RWPE2 (cell line): ENCODE results near the gene SLC18A3.

Source experiments
- ATAC-seq: fragments of 200-7000 bp; cut with Tn5 transposase; 3 replicates; pipeline ENCODE4 v1.9.1; 2021; ENCODE audit warnings: low read depth
- DNase-seq: peaks from one replicate; pipeline ENCODE4 v3.0.0-alpha.2; 2020; ENCODE audit warnings: low spot score
- H3K27ac ChIP-seq: fragments of 450-650 bp; 2 replicates; pipeline ENCODE4 v1.5.1; 2017; ENCODE audit warnings: mild to moderate bottlenecking; ENCODE audit not compliant: poor library complexity, severe bottlenecking
- H3K27me3 ChIP-seq: fragments of 250-450 bp; sonication (Bioruptor Pico); 2 replicates; pipeline ENCODE4 v1.5.1; 2021; ENCODE audit warnings: mild to moderate bottlenecking, moderate library complexity; ENCODE audit not compliant: insufficient read depth, poor library complexity, severe bottlenecking
- H3K36me3 ChIP-seq: fragments of 250-450 bp; sonication (Bioruptor Pico); 2 replicates; pipeline ENCODE4 v1.5.1; 2020; ENCODE audit warnings: low read depth, mild to moderate bottlenecking, moderate library complexity
- H3K4me1 ChIP-seq: fragments of 250-450 bp; sonication (Bioruptor Pico); 2 replicates; pipeline ENCODE4 v1.5.1; 2021; ENCODE audit warnings: mild to moderate bottlenecking, moderate library complexity; ENCODE audit not compliant: insufficient read depth, poor library complexity, severe bottlenecking
- H3K4me3 ChIP-seq: fragments of 250-450 bp; sonication (Bioruptor Pico); 2 replicates; pipeline ENCODE4 v1.5.1; 2021; ENCODE audit warnings: mild to moderate bottlenecking, moderate library complexity; ENCODE audit not compliant: severe bottlenecking
- H3K9me3 ChIP-seq: fragments of 250-450 bp; sonication (Bioruptor Pico); 2 replicates; pipeline ENCODE4 v1.5.1; 2021; ENCODE audit warnings: mild to moderate bottlenecking, moderate library complexity; ENCODE audit not compliant: severe bottlenecking
- CTCF ChIP-seq: fragments of 450-650 bp; IDR thresholded peaks from one replicate; pipeline ENCODE4 v1.5.1; 2017; ENCODE audit warnings: mild to moderate bottlenecking, moderate library complexity; ENCODE audit not compliant: poor library complexity, severe bottlenecking

SLC18A3 gene

GRCh38 chr10:49647554-49647953 is 37.4 kb downstream of the SLC18A3 start:
- no peak for ATAC-seq
- Histone ChIP-seq H3K36me3 (no peaks in the 10 kb centered on the region), H3K27me3 (no peaks in the 10 kb centered on the region), H3K4me3 (no peak overlapping the region), H3K27ac (no peak overlapping the region), H3K9me3 (no peaks in the 10 kb centered on the region), H3K4me1 (no peaks in the 10 kb centered on the region)
- TF ChIP-seq CTCF = no peak
- no peak for DNase-seq

DNA sequence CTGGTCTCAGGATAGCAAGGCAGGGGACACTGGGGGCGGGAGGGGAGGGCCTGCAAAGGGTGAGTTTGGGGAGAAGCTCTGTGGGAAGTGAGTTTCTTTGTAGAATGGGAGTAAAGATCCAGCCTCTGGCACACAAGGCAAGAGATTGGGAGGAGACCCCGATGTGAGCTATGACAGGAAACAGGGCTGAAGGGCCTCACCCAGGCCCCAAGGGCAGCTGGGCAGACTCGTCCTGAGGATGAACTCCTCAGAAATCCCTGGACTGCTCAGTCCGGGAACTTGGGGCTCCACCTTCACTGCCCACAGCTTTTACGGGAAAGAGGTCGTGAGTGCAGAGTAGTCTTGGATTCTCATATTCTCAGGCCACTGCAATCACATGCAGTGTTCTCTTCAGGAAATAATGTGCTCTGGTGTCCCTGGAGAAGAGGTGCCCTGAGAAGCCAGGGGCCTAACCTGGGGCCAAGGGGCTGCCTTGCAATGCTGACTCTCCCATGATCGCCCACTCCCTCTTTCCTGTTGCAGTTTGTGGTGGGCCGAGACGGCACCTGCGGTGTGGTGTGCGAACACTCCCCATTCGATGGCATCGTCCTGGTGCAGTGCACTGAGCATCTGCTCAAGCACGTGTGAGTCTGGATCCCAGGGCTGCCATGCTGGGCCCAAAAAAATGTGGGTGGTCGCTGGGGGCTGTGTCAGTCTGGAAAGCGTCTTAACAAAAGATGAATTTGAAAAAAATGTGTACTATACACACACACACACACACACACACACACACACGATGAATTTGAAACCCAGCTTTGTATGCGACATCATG is 38.1 kb downstream of the SLC18A3 start:
- H3K36me3 ChIP-seq = no peaks in the 10 kb centered on the region
- H3K9me3 ChIP-seq = no peaks in the 10 kb centered on the region
- DNase-seq = no peak
- no peak for ATAC-seq
- H3K27me3 ChIP-seq = no peaks in the 10 kb centered on the region
- no peaks in the 10 kb centered on the region for H3K4me1 ChIP-seq
- no peak for TF ChIP-seq CTCF
- H3K27ac ChIP-seq = no peak overlapping the region
- no peak overlapping the region for H3K4me3 ChIP-seq

DNA sequence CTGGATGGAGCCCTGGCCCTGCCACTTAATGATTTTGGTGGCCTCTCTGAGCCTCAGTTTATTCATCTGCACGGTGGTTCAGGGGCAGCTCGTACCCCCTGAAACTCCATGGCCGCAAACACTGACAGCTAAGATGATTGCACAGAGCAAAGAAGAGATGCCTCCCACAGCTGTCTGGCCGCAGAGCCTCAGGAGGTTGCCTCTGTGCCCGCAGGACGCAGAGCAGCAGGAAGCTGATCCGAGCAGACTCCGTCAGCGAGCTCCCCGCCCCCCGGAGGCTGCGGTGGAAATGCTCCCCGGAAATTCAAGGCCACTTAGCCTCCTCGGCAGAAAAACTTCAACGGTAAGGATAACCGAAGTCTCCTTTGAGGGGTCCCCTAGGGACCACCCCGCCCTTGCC is 39.2 kb downstream of the SLC18A3 start:
- TF ChIP-seq CTCF = no peak
- no peaks in the 10 kb centered on the region for H3K9me3 ChIP-seq
- DNase-seq = no peak
- no peak overlapping the region for H3K27ac ChIP-seq
- no peaks in the 10 kb centered on the region for H3K4me1 ChIP-seq
- no peak overlapping the region for H3K4me3 ChIP-seq
- peak; percentile 36; the same call in 2 of the 3 replicates for ATAC-seq
- H3K27me3 ChIP-seq = no peaks in the 10 kb centered on the region
- no peaks in the 10 kb centered on the region for H3K36me3 ChIP-seq

DNA sequence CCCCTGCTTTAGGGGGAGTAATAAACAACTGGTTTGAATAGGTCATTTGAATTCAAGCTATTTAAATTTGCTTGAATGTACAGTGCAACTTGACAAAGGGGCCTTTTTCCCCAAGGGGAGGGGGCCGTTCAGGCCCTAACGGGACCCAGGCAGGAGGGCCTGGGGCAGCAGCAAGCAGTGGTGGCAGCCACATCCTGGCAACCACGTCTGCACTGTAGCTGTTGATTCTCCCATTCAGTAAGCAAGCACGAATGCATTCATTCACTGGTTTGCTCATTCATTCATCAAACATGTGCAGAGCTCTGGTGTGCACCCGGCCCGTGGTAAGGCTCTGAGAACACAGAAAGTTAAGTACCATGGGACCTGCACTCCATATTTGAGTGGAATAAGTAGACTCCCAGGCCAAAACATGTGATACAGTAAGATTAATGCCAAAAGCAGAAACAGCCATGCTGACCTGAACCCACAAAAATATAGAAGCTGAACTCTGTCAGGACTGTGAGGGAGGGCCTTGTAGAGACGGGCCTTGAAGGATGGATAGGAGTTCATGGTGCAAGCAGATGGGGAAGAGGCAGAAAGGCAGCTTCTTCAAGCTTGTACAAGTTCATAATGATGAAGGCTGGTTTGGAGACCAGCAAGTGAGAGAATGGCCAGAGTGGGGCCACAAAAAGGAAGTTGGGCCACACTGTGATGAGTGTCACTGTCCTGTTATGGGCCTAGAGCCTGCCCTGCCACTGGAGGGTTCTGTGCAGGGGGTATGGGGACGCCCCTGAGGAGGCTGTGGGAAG is 40.0 kb downstream of the SLC18A3 start:
- H3K4me1 ChIP-seq = no peaks in the 10 kb centered on the region
- ATAC-seq (no peak), DNase-seq (no peak)
- H3K27me3 ChIP-seq = no peaks in the 10 kb centered on the region
- H3K36me3 ChIP-seq = no peaks in the 10 kb centered on the region
- no peak for TF ChIP-seq CTCF
- no peak overlapping the region for H3K4me3 ChIP-seq
- no peak overlapping the region for H3K27ac ChIP-seq
- H3K9me3 ChIP-seq = no peaks in the 10 kb centered on the region

- Histone ChIP-seq H3K27me3 (no peaks in the 10 kb centered on the region), H3K27ac (no peak overlapping the region), H3K36me3 (no peaks in the 10 kb centered on the region), H3K9me3 (no peaks in the 10 kb centered on the region), H3K4me1 (no peaks in the 10 kb centered on the region), H3K4me3 (no peak overlapping the region)
- no peak for TF ChIP-seq CTCF
- no peak for ATAC-seq
- DNase-seq = no peak
Observed at GRCh38 chr10:49650724-49651034, 40.6 kb downstream of the SLC18A3 start.
